ENCODE results near the gene SAFB. TPM values are rescaled to one million over a fixed set of nuclear protein-coding genes. Genes with fewer than 3 reads are reported as not detected.

SAFB gene
- total and polyA plus RNA-seq, 2 of the 13 experiments (the other 11 are each of a cell fraction or from before 2014, with no cell fraction given), result 21.0 to 28.4 TPM

GRCh38 chr19:5680437-5681368 lies 57.8 kb downstream of the SAFB start, which contains the start of the genes HSD11B1L and MICOS13 (continued):
- TF ChIP-seq TFDP2 (CRISPR knock-in tag; IDR thresholded peaks at IDR 0.05) (no peak), ZNF580 (CRISPR knock-in tag; IDR thresholded peaks at IDR 0.05; ENCODE audit: borderline replicate concordance, low read depth) (peak; percentile 13; the same call in 1 of the 2 replicates), MEIS2 (CRISPR knock-in tag; IDR thresholded peaks at IDR 0.05) (no peak), ZNF616 (CRISPR knock-in tag; IDR thresholded peaks at IDR 0.05; ENCODE audit: low read depth) (no peak), FOXM1 (CRISPR knock-in tag; IDR thresholded peaks at IDR 0.05) (no peak), THAP8 (CRISPR knock-in tag; IDR thresholded peaks at IDR 0.05; ENCODE audit: borderline replicate concordance) (no peak), ZNF660 (CRISPR knock-in tag; IDR thresholded peaks at IDR 0.05; ENCODE audit: borderline replicate concordance, low read depth) (no peak), POLR2G (IDR thresholded peaks at IDR 0.05; ENCODE audit: low read depth, low read length) (peak; percentile 88), MTF2 (CRISPR knock-in tag; IDR thresholded peaks at IDR 0.05; ENCODE audit: borderline replicate concordance) (no peak), ZBTB8A (CRISPR knock-in tag; IDR thresholded peaks at IDR 0.05; ENCODE audit: borderline replicate concordance, low read depth) (no peak), TBP (CRISPR knock-in tag; IDR thresholded peaks at IDR 0.05) (0 out of 2 replicates have a peak, but pooled peaks have one; percentile 50), ZNF232 (CRISPR knock-in tag; IDR thresholded peaks at IDR 0.05; ENCODE audit: borderline replicate concordance) (no peak), ZNF577 (CRISPR knock-in tag; IDR thresholded peaks at IDR 0.05; ENCODE audit: borderline replicate concordance, low read depth) (no peak), IKZF5 (CRISPR knock-in tag; IDR thresholded peaks at IDR 0.05) (peak; percentile 52), PAF1 (CRISPR knock-in tag; IDR thresholded peaks at IDR 0.05) (no peak), EZH2 (conservative IDR thresholded peaks at IDR 0.05; ENCODE audit: low read depth, low read length) (no peak), GATAD1 (CRISPR knock-in tag; IDR thresholded peaks at IDR 0.05) (peak; percentile 82), SRSF4 (IDR thresholded peaks at IDR 0.05; ENCODE audit: low read depth, low read length, poor library complexity, severe bottlenecking) (no peak), GABPB1 (CRISPR knock-in tag; IDR thresholded peaks at IDR 0.05) (peak; percentile 98), PLSCR1 (CRISPR knock-in tag; IDR thresholded peaks at IDR 0.05; ENCODE audit: borderline replicate concordance) (no peak), ZNF710 (CRISPR knock-in tag; IDR thresholded peaks at IDR 0.05; ENCODE audit: borderline replicate concordance) (0 out of 2 replicates have a peak, but pooled peaks have one; percentile 47), CBX1 (IDR thresholded peaks at IDR 0.05; ENCODE audit: low read depth) (peak; percentile 38)
